ENCODE results near the gene HABP2. TPM values are rescaled to one million over a fixed set of nuclear protein-coding genes. Genes with fewer than 3 reads are reported as not detected.

Gene HABP2
- polyA plus RNA-seq, 3 donors: not detected

DNA sequence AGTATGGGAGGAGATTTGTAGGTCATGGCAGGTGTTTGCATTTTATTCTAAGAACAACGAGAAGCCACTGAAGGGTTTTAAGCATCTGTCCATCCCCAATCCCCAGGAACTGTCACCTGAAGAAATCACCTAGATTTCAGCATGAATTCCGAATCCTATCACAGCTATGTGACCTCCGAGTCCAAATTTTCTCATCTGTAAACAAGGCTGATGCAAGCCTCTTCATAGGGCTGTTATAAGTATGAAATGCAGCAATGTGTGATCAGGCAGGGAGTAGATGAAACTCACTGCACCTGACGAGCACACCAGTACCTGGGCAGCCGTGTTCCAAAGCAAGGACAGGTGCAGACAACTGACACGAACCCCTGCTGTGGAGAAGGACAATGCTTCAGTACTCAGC lies 14.0 kb downstream of the HABP2 start:
- Mint-ChIP-seq H3K27me3 (ENCODE audit: low read depth in 3 of 3) (peaks cover 2% of the 10 kb centered on the region in 3 donors), H3K9me3 (peaks cover 0 to 4% (median 0%) of the 10 kb centered on the region in 7 donors), H3K27ac (peak overlapping the region in 1 of 7 donors; percentile 63), H3K4me1 (peaks cover 6% of the 10 kb centered on the region), H3K4me3 (no peak overlapping the region), H3K36me3 (no peaks in the 10 kb centered on the region)
- Histone ChIP-seq H3K9me3 (replicated peaks in 1 of 2; ENCODE audit: control insufficient read depth in 1 of 2, insufficient read depth in 1 of 2, low read length in 2 of 2) (no peaks in the 10 kb centered on the region), H3K27me3 (ENCODE audit: control insufficient read depth in 2 of 2, insufficient read depth in 2 of 2, low read length in 2 of 2) (no peaks in the 10 kb centered on the region), H3K9ac (ENCODE audit: insufficient read depth, low read length, poor library complexity, severe bottlenecking) (no peak overlapping the region), H3K4me3 (replicated peaks in 1 of 3; ENCODE audit: low read depth in 2 of 3, low read length in 3 of 3) (no peak overlapping the region), H4K20me1 (ENCODE audit: insufficient read depth, low read length) (no peaks in the 10 kb centered on the region), H3K27ac (ENCODE audit: low read depth in 1 of 2, low read length in 2 of 2) (no peak overlapping the region), H3K4me2 (replicated peaks; ENCODE audit: extremely low read depth, low read length, poor library complexity, severe bottlenecking) (no peak overlapping the region), H3K79me2 (ENCODE audit: insufficient read depth, low read length) (no peaks in the 10 kb centered on the region), H3K36me3 (replicated peaks in 1 of 2; ENCODE audit: control insufficient read depth in 1 of 2, insufficient read depth in 2 of 2, low read length in 2 of 2) (no peaks in the 10 kb centered on the region), H2AFZ (ENCODE audit: insufficient read depth, low read depth, low read length, poor library complexity, severe bottlenecking) (no peak overlapping the region), H3K4me1 (ENCODE audit: control insufficient read depth in 1 of 2, insufficient read depth in 2 of 2, low read length in 2 of 2) (peaks cover 0 to 4% of the 10 kb centered on the region in 2 donors)
- TF ChIP-seq, protein P1, sequence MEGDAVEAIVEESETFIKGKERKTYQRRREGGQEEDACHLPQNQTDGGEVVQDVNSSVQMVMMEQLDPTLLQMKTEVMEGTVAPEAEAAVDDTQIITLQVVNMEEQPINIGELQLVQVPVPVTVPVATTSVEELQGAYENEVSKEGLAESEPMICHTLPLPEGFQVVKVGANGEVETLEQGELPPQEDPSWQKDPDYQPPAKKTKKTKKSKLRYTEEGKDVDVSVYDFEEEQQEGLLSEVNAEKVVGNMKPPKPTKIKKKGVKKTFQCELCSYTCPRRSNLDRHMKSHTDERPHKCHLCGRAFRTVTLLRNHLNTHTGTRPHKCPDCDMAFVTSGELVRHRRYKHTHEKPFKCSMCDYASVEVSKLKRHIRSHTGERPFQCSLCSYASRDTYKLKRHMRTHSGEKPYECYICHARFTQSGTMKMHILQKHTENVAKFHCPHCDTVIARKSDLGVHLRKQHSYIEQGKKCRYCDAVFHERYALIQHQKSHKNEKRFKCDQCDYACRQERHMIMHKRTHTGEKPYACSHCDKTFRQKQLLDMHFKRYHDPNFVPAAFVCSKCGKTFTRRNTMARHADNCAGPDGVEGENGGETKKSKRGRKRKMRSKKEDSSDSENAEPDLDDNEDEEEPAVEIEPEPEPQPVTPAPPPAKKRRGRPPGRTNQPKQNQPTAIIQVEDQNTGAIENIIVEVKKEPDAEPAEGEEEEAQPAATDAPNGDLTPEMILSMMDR (IDR thresholded peaks at IDR 0.05): no peak
- 85% methylated on average over 3 of the region's 6 CpGs for WGBS (ENCODE audit: insufficient coverage)
- intact Hi-C loops (cut with micrococcal nuclease): no loop called here
- DNase-seq: no peak

DNA sequence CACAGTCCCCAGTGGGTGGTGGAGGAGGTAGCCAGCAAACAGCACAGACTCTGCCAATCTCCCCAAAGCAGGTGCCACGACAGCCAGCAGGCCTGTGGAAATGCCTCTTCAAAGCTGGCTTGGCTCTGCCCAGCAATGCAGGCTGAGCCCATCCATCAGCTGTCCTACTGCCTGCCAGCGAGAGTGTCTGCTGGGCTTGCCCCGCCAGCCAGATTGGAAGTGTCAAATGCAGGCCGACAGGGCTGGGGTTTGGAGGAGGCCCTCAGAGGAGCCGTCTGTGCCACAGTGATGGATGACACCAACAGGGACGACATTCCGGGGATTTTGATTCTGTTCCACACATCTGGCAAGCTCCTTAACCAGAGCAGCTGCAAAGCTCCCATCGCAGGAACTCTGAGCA lies 16.7 kb downstream of the HABP2 start:
- no peaks in the 10 kb centered on the region for H3K4me1 ChIP-seq (ENCODE audit: control insufficient read depth in 1 of 2, insufficient read depth in 2 of 2, low read length in 2 of 2)
- intact Hi-C loops (cut with micrococcal nuclease): no loop called here
- H2AFZ ChIP-seq (ENCODE audit: insufficient read depth, low read depth, low read length, poor library complexity, severe bottlenecking): no peak overlapping the region
- H3K79me2 ChIP-seq (ENCODE audit: insufficient read depth, low read length): no peaks in the 10 kb centered on the region
- peak overlapping the region in 1 of 7 donors; percentile 0 for H3K27ac Mint-ChIP-seq
- no peaks in the 10 kb centered on the region for H3K36me3 Mint-ChIP-seq
- 91% methylated on average over 8 of the region's 8 CpGs for WGBS (ENCODE audit: insufficient coverage)
- H3K36me3 ChIP-seq (replicated peaks in 1 of 2; ENCODE audit: control insufficient read depth in 1 of 2, insufficient read depth in 2 of 2, low read length in 2 of 2): no peaks in the 10 kb centered on the region
- H3K4me3 Mint-ChIP-seq: no peak overlapping the region
- H3K4me3 ChIP-seq (replicated peaks in 1 of 3; ENCODE audit: low read depth in 2 of 3, low read length in 3 of 3): no peak overlapping the region
- H3K9me3 ChIP-seq (replicated peaks in 1 of 2; ENCODE audit: control insufficient read depth in 1 of 2, insufficient read depth in 1 of 2, low read length in 2 of 2): no peaks in the 10 kb centered on the region
- H4K20me1 ChIP-seq (ENCODE audit: insufficient read depth, low read length): no peaks in the 10 kb centered on the region
- H3K9ac ChIP-seq (ENCODE audit: insufficient read depth, low read length, poor library complexity, severe bottlenecking): no peak overlapping the region
- H3K9me3 Mint-ChIP-seq: peaks cover 0 to 7% (median 1%) of the 10 kb centered on the region in 7 donors
- no peaks in the 10 kb centered on the region for H3K27me3 ChIP-seq (ENCODE audit: control insufficient read depth in 2 of 2, insufficient read depth in 2 of 2, low read length in 2 of 2)
- TF ChIP-seq, protein P1 (IDR thresholded peaks at IDR 0.05): no peak
- no peak overlapping the region for H3K27ac ChIP-seq (ENCODE audit: low read depth in 1 of 2, low read length in 2 of 2)
- peaks cover 2% of the 10 kb centered on the region for H3K4me1 Mint-ChIP-seq
- no peak overlapping the region for H3K4me2 ChIP-seq (replicated peaks; ENCODE audit: extremely low read depth, low read length, poor library complexity, severe bottlenecking)
- H3K27me3 Mint-ChIP-seq (ENCODE audit: low read depth in 3 of 3): peaks cover 0 to 4% (median 4%) of the 10 kb centered on the region in 3 donors
- no peak for DNase-seq

Data from CD14-positive monocyte (primary cell).